ENCODE data around the gene MAS1L. TPM values are rescaled to one million over a fixed set of nuclear protein-coding genes. Genes with fewer than 3 reads are reported as not detected.
A peak's percentile ranks its signal among the peaks of the same experiment; 100 is the strongest.

Gene MAS1L
- total and polyA plus RNA-seq, 12 donors, result not detected

DNA sequence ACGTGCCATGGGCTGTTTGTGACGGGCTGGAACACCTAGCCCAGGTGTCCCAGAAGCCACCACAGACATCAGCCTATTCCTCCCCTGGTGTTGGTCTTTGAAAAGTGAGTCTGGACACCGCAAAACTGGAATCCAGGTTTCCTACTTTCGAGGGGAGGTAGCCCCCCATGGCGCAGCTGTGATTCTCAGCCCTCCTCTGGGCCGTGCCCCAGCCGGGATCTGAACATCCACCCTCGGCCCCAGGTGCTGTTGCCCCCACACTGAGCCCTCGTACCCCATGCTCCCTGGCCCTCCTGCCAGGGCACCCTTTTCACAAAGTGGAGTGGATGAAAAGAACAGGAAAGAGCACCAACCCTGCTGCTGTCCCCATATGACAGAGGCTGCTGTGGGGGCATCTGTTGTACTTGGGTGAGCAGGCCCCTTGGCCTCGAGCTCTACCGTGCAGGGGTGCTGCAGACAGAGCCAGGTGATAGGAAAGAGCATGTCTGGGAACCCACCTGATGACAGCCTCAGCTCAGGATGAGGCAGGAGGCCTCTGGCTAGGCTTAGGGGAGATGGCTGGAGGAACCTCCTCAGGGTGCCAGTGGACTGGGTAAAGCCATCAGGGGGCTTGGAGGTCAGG, 18.8 kb upstream of the MAS1L start:
- Histone ChIP-seq H3K27me3 (peaks cover 0 to 28% (median 4%) of the 10 kb centered on the region in 7 donors), H3K27ac (no peak overlapping the region), H3K36me3 (no peaks in the 10 kb centered on the region), H3K4me1 (no peaks in the 10 kb centered on the region), H3K4me3 (no peak overlapping the region), H3K9me3 (no peaks in the 10 kb centered on the region)
- intact Hi-C loops (cut with DNase I), result no loop called here
- ATAC-seq, result no peak
- no peak for DNase-seq
- TF ChIP-seq, protein P1, sequence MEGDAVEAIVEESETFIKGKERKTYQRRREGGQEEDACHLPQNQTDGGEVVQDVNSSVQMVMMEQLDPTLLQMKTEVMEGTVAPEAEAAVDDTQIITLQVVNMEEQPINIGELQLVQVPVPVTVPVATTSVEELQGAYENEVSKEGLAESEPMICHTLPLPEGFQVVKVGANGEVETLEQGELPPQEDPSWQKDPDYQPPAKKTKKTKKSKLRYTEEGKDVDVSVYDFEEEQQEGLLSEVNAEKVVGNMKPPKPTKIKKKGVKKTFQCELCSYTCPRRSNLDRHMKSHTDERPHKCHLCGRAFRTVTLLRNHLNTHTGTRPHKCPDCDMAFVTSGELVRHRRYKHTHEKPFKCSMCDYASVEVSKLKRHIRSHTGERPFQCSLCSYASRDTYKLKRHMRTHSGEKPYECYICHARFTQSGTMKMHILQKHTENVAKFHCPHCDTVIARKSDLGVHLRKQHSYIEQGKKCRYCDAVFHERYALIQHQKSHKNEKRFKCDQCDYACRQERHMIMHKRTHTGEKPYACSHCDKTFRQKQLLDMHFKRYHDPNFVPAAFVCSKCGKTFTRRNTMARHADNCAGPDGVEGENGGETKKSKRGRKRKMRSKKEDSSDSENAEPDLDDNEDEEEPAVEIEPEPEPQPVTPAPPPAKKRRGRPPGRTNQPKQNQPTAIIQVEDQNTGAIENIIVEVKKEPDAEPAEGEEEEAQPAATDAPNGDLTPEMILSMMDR (IDR thresholded peaks at IDR 0.05), result no peak
- 68 to 77% methylated on average over 11 of the region's 11 CpGs for WGBS, 2 donors

DNA sequence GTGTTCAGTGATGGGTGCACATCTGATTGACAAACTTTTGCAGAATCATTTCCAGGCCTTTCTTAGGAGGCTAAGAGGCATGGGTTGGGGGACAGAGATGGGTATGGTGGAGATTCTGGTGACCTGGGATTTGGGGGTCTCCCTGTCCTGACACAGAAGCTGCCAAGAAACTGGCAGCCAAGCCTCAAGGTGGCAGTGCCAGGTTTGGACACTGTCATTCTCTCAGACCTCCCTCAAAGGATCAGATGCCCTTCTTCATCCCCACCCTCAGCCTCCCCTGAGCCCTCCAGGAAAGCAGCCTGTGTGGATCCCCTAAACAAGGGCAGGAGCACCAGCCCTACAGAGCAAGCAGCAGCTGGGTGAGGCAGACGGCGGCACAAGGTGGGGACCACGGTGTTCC, 18.1 kb upstream of the MAS1L start:
- ATAC-seq, result no peak
- Histone ChIP-seq H3K27me3 (peaks cover 0 to 34% (median 12%) of the 10 kb centered on the region in 7 donors), H3K9me3 (no peaks in the 10 kb centered on the region), H3K4me3 (no peak overlapping the region), H3K4me1 (no peaks in the 10 kb centered on the region), H3K36me3 (no peaks in the 10 kb centered on the region), H3K27ac (no peak overlapping the region)
- TF ChIP-seq, protein P1 (IDR thresholded peaks at IDR 0.05), result no peak
- 93 to 94% methylated on average over 3 of the region's 3 CpGs for WGBS, 2 donors
- intact Hi-C loops (cut with DNase I), result no loop called here
- no peak for DNase-seq

DNA sequence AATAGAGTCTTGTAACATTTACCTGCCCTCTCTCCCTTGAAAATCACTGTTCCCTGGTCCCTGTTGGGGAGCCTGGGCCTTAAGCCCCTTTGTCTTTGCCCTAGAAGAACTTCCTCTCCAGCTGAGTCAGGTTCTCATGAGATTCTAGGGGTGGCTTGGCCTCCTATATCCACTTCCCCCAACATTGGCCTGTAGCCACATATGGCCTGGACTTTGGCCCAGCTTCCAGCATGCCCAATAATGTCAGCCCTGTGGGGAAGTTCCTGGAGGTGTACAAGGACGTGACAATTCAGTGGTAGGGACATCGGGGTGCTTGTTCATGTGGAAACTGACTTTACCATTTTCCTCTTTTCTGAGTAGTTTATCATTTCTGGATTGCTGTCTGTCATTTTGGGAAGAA, 17.2 kb upstream of the MAS1L start:
- TF ChIP-seq, protein P1 (IDR thresholded peaks at IDR 0.05), result no peak
- no peaks in the 10 kb centered on the region for H3K36me3 ChIP-seq
- H3K27ac ChIP-seq, result no peak overlapping the region
- no peak overlapping the region for H3K4me3 ChIP-seq
- WGBS, 2 donors, result 68 to 71% methylated on average over 2 of the region's 2 CpGs
- H3K4me1 ChIP-seq, result no peaks in the 10 kb centered on the region
- intact Hi-C loops (cut with DNase I), result no loop called here
- ATAC-seq (no peak), DNase-seq (no peak)
- no peaks in the 10 kb centered on the region for H3K9me3 ChIP-seq
- H3K27me3 ChIP-seq, result peaks cover 0 to 39% (median 15%) of the 10 kb centered on the region in 7 donors

DNA sequence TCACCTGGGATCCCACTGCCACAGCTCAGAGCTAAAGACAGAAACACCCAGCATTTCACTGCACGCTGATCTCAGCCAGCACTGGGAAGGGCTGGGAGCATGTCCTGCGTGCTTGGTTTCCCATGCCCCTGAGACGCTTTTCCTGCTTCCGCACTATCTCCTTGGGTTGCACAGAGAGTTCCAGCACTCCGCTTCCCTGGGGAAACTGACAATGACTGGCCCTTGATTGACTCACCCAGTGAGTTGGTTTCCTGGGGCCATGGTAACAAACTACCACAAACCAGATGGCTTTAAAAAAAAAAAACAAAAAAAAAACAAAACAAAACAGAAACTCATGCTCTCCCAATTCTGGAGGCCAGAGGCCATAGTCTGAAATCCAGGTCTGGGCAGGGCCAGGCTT, 14.8 kb upstream of the MAS1L start:
- DNase-seq (no peak), ATAC-seq (peak in 2 of 8 donors; percentile 30 to 60)
- TF ChIP-seq, protein P1 (IDR thresholded peaks at IDR 0.05), result no peak
- Histone ChIP-seq H3K9me3 (no peaks in the 10 kb centered on the region), H3K27me3 (peaks cover 0 to 29% (median 16%) of the 10 kb centered on the region in 7 donors), H3K36me3 (no peaks in the 10 kb centered on the region), H3K4me3 (no peak overlapping the region), H3K27ac (no peak overlapping the region), H3K4me1 (no peaks in the 10 kb centered on the region)
- WGBS, 2 donors, result 63 to 70% methylated on average over 5 of the region's 5 CpGs
- intact Hi-C loops (cut with DNase I), result no loop called here

Measured in heart right ventricle (tissue), 16 donors.